SW 1271 (cell line): ENCODE measurements around the gene P2RX7.
"Not testable (repeated sequence)": the region's sequence is repeated elsewhere in the genome, so short reads cannot be mapped to it uniquely, and the experiment has no call there.

ENCODE experiments used
- DNase-seq, 2 experiments: peaks; one replicate each; lab custom pipeline; 2025; lab: John Stamatoyannopoulos, UW

Gene P2RX7

DNA sequence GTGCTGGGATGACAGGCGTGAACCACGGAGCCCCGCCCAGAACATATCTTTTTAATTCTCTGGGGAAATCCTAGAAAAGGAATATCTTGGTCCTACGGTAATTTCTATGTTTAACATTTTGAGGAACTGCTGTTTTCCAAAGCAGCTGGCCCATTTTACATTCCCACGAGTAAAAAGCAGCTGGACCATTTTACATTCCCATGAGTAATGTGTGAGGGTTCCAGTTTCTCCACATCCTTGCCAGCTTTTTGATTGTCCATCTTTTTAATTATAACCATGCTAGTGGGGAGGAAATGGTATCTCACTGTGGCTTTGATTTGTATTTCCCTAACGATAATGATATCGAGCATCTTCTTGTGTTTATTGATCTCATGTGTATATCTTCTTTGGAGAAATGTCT is 72.8 kb downstream of the P2RX7 start:
- no peak for DNase-seq

DNA sequence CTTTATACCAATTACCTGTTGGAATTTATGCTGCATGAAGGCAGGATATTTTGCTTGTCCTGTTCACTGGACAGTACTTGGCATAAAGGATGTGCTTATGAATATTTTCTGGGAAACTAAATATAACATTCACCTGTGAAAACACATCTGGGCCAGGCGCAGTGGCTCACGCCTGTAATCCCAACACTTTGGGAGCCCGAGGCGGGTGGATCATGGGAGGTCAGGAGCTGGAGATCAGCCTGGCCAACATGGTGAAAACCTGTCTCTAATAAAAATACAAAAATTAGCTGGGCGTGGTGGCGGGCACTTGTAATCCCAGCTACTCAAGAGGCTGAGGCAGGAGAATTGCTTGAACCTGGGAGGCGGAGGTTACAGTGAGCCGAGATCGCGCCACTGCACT is 75.9 kb downstream of the P2RX7 start:
- not testable (repeated sequence) for DNase-seq

DNA sequence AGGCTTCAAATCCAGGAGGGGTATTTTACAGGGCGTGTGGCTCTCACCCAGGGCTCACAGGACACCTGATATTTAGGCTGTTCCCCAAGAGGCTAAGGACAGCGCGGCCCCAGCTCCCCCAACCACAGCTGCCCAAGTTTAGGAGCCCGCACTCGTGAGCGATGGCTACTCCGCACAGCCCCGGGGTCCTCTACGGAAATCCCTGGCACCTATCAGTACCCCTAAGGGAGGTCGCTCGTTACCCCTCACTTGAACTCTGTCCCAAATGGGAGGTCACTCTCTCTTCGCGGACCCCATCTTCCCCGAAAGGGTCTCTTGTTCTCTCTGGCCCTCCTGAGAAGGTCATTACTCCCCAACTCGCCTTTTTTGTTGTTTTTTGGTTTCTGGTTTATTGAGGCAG is 76.5 kb downstream of the P2RX7 start:
- DNase-seq = no peak

DNA sequence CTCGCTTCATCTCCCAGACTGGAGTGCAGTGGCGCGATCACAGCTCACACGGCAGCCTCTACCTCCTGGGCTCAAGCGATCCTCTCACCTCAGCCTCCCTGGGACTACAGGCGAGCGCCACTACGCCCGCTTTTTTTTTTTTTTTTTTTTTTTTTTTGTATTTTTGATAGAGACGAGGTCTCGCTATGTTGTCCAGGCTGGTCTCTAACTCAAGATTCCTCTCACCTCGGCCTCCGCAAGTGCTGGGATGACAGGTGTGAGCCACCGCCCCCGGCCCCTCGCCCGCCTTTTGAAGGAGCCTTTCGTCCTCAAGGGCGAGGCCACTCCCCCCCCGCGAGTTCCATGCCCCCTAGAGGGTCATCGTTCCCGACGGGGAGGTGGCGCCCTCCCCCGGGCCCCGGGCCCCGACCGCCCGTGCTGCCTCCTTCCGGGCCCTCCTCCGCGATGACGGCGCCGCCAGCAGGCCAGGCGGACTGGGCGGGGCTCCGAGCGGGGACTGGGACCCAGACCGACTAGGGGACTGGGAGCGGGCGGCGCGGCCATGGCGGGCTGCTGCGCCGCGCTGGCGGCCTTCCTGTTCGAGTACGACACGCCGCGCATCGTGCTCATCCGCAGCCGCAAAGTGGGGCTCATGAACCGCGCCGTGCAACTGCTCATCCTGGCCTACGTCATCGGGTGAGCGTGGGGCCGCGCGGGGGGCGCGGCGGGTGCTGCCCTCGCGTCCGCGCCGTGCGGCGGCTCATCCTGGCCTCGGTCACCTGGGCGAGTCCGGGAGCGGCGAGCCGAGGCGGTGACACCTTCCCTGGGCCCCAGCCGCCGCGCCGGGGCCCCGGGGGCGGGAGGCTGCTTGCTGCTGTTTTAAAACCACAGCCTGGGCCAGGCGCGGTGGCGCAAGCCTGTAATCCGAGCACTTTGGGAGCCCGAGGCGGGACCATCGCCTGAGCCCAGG is 77.2 kb downstream of the P2RX7 start, which contains the start of gene P2RX4:
Gene P2RX4 (plus strand): TSS at position 506 of the 949 bp plus-strand sequence. CDS start 36 bp downstream, at position 542.
- peak; percentile 53 to 72 for DNase-seq

DNA sequence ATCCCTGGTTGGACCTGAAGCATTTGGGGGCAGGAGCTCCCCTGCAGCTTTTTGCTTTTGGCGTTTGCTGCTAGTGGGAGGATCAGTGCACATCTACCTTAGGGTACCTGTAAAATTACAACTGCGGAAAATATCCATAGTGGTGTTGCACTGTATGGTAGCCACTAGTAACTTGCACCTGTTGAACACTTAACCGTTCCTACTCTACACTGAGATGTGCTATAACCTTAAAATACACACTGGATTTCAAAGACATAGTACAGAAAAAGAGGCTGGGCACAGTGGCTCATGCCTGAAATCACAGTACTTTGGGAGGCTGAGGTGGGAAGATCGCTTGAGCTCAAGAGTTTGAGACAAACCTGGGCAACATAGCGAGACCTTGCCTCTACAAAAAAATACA is 80.2 kb downstream of the P2RX7 start:
- DNase-seq = no peak

DNA sequence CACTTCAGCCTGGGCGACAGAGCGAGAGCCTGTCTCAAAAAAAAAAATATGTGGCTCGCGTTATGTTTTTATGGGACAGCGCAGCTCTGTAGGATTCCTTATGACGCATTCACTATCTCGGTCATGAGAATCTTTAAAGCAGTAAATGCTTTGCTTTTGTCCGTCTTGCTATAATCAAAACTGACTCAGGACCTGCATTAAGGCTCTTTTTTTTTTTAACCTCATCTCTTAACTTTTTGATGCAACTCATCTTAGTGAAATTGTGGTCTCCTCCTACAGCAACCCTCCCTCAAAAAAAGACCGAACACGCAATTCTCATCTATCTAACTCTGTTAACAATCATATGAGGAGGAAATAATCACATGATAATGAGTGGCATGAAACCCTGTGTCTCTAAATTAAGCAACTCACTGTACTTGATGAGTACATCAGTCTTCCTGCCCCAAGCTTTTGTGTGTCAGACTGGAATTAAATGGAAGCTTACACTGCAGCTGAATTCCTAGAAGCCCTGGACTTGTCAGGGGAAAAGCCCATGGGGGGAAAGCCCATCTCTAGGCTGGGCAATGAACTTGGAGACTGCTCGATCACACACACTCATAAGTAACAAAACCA is 81.6 kb downstream of the P2RX7 start:
- DNase-seq = no peak

DNA sequence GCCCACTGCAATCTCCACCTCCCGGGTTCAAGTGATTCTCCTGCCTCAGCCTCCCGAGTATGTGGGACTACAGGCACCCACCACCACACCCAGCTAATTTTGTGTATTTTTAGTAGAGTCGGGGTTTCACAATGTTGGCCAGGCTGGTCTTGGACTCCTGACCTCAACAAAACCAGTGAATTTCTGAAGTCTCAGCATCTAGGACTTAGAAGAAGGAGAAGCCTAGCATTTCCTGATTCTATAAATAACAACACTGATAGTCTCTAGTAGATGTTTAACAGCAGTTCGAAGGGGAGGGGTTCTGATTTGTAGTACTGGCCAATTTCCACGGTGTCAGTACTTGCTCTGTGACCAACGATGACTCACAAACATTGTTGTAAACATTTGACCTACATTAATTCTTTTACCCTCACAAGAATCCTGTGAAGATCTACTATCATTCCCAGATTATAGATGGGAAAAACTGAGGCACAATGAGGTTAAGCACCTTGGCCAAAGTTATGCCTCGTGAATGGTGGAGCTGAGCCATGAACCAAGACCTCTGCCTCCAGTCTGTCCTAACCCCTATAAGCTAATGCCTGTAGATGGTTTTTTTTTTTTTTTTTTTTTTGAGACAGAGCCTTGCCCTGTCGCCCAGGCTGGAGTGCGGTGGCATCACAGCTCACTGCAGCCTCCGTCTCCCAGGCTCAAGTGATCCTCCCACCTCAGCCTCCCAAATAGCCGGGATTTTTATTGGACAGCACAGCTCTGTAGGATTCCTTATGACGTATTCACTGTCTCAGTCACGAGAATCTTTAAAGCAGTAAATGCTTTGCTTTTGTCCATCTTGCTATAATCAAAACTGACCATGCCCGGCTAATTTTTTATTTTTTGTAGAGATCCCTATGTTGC is 82.4 kb downstream of the P2RX7 start:
- DNase-seq = peak; percentile 33 to 66

DNA sequence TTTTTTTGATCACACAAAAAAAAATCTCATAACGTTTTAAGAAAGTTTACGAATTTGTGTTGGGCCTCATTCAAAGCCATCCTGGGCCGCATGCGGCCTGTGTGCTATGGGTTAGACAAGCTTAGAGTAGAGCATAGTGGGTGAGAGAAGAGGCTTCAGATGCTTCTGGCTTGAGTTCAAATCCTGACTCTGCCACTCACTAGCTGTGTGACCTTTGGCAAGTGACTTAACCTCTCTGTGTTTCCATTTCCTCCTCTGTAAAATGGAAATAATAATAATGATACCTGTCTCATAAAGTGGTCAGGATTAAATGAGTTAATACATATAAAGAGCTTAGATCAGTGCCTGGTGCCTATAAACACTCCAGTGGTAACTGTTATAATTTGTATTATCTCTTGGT is 83.4 kb downstream of the P2RX7 start:
- no peak for DNase-seq

DNA sequence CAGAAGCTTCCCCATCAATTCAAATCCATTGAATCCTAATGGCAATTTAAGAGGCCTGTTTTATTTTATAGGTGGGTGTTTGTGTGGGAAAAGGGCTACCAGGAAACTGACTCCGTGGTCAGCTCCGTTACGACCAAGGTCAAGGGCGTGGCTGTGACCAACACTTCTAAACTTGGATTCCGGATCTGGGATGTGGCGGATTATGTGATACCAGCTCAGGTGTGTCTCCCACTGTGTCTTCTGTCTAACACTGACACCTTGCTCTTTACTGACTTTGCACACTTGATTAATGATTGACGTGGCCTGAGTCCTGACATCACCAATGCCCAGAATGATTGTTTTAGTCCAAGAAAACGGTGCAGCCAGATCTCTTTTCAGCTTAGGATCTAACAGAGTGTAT is 84.4 kb downstream of the P2RX7 start:
- DNase-seq = no peak

DNA sequence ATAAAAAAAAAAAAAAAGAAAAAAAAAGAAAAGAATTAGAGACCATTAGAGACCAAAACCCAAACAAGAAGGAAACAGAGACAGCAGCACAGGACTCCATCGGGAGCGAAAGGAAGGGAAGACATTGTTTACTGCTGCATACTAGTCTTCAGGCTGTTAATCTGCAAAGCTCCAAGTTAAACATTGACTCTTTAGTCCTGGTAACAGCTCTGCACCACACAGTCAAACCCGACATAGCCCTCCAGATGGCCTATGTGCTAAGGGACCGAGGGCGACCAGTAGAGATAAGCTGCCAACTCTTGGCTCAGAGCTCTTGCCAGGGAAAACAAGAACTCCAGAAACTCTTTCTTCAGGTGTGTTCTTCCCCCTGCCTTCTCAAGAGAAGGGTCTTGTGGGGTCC is 85.1 kb downstream of the P2RX7 start:
- no peak for DNase-seq

DNA sequence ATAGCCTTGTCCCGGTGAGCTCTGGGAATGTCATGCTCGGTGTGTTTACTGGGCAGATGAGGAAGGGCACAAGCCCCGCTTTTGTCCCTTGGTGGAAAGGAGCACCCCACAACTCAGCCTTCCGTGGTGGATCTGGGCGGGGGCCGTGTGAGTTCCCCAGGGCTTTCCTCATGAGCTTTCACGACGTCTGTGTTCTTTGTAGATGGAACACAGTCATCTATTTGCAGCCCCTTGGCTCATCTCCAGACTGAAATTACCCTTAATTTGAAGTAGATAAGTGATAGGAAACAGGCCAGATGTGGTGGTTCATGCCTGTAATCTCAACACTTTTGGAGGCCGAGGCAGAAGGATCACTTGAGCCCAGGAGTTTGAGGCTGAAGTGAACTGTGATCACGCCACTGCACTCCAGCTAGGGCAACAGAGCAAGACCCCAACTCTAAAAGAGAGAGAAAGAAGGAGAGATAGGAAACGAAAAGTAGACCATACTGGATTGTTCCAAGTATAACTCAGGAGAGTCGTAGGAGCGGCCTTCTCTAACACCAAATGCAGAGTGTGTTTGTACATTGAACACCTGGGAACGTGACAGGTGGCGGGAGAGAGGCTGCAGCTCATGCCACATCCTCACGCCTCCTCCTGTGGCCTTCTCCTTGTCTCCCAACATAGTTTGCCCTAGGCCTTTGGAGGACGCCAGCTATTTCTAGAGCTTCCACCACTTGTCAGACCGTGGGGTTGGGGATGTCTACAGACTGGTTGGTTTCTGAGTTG is 86.1 kb downstream of the P2RX7 start:
- no peak for DNase-seq

DNA sequence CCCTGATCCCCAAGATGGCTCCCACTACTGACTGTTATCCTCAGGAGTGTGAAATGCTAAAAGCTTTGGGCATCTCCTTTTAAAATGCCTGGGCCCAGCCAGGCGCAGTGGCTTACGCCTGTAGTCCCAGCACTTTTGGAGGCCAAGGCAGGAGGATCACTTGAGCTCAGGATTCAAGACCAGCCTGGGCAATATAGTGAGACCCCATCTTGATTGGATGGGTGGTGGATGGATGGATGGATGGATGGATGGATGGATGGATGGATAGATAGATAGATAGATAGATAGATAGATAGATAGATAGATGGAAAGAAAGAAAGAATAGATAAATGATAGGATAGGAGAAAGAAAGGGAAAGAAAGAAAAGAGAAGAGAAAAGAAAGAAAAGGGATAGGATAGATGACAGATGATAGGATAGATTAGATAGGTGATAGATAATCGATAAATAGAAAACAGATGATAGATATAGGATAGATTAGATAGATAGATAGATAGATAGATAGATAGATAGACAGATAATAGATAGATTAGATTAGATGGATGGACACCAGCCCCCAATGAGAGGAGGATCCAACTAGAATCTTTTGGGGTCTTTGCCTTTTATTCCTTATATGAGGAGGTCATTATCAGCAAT is 86.8 kb downstream of the P2RX7 start:
- no peak for DNase-seq

DNA sequence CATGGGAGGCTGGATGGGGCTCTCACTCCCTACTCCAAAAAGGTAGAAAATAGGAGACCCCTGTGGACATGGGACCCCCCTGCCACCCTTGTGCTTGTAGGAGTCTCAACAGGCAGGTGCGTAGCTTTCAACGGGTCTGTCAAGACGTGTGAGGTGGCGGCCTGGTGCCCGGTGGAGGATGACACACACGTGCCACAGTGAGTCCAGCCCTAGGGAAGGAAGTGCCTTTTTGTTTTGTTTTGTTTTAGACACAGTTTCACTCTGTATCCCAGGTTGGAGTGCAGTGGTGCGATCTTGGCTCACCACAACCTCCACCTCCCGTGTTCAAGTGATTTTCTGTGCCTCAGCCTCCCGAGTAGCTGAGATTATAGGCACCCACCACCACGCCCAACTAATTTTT is 90.2 kb downstream of the P2RX7 start:
- no peak for DNase-seq

DNA sequence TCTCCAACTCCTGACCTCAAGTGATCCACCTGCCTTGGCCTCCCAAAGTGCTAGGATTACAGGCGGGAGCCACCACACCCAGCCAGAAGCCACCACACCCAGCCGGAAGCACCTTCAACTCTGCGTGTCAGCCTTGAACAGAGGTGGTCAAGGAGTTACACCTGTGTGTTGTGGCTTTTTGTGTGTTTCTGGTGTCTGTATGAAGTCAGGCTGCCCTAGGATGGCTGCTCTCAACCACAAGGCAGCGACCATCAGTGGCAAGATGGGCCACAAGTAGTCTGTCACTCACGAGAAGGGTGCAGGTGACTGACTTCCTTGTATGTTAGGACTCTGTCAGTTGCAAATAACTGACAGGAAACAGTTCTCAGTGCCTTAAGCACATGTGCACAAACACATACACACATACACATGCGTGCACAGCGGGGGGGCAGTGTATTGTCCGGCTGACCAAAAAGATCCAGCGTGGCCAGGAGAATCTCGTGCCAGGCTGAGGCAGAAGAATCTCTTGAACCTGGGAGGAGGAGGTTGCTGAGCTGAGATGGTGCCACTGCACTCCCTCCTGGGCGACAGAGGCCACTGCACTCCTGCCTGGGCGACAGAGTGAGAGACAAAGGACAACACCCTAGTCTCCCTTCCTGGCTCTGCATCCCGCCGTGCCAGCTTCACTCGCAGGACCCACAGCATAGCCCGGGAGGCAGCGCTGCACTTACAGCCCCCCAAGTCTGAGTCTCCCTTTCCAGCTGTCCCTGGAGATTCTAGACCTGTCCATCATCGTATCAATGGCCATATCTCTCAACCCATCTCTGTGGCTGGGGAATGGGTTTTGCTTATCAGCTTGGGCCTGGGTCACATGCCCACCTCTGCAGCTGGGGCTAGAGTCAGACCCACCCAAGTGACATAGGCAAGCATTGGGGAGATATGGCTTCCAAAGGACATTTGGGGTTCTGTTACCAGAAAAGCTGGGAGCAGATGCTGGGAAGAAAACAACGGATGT is 90.9 kb downstream of the P2RX7 start:
- no peak for DNase-seq

DNA sequence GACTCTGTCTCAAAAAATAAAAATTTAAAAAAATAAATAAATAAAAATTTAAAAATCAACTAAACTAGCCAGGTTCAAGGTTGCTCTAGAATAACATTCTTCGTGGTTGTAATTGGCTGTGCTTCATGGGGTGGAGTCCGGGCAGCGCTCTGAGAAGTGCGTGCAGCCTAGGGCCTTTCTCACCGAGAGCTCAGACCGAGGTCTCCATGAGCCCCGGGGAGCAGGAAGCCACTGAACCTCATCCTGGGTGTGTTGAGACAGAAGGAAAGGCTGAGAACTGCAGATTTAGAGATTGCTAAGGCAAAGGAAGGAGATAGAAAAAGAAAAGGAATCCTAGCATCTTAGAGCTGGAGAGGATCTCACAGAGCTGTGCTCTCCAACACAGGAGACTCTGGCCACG is 91.9 kb downstream of the P2RX7 start:
- no peak for DNase-seq

DNA sequence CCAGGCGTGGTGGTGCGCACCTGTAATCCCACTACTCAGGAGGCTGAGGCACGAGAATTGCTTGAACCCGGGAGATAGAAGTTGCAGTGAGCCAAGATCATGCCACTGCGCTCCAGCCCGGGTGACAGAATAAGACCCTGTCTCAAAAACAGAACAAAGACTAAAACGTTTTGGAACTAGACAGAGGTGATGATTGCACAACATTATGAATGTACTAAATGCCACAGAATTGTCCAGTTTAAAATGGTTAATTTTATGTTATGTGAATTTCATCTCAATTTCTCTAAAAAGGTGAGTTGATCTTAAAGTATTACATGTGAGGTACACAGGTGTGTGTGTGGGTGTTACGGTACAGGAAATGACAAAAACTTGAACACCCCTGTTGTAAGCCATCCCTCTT is 93.7 kb downstream of the P2RX7 start:
- DNase-seq = no peak

DNA sequence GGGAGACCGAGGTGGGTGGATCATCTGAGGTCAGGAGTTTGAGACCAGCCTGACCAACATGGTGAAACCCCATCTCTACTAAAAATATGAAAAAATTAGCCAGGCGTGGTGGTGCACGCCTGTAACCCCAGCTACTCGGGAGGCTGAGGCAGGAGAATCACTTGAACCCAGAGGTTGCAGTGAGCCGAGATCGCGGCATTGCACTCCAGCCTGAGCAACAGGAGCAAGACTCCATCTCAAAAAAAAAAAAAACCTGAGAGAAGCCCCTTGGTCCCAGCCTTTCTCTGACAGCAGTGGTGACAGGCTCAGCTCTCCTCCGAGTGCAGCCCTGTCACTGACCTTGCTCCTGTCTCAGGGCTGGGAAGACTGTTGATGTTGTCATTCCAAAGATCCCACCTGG is 94.2 kb downstream of the P2RX7 start:
- not testable (repeated sequence) for DNase-seq

DNA sequence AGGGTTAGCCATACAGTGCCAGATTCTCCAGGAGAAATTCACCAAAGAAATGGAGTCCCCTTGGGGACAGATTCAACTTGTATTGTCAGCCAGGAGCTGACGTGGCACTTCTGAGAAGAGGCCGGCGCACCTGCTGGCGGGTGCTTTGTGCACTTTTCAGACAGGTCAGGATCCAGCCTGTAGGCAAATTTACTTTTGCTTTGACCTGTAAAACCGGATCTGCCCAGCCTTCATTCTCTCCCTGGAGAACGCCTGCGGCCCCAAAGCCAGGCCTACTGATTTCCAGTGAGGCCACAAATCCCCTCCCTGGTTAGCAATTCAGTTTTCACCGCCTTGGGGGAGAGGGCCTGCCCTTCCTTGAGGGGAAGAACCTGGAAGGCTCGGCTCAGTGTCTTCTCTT is 94.6 kb downstream of the P2RX7 start:
- DNase-seq = no peak

DNA sequence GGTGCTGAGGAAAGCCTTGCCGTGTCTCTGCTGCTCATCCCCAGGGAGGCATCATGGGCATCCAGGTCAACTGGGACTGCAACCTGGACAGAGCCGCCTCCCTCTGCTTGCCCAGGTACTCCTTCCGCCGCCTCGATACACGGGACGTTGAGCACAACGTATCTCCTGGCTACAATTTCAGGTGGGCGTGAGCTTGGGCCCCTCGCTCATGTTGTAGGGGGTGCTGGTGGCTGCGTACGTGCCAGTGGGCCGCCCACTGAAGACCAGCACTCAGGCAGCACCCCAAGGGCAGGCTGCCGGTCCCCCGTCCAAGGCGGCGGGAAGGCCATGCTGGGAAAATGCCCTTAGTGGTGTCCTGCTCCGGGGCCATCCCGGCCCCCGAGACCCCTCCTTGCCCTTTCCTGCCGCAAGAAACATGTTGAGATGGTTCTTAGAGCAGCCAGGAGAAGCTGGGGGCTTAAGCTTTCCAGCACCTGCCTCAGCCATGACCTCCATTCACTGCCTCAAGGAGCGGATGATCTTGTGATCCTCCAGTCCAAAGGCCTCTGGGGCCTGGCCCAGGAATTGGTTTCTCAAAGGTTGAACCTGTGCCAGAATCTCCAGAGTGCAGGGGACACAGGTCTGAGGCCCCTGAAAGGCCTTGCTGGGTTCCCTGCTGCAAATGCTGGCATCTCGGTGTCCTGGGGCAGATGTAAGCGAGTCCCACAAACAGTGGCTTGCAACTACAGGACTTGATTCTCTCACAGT is 96.4 kb downstream of the P2RX7 start:
- DNase-seq = no peak
